RCC 7860 (cell line): Measurements from ENCODE around the gene NAA11.
"Not testable (repeated sequence)": the region's sequence is repeated elsewhere in the genome, so short reads cannot be mapped to it uniquely, and the experiment has no call there.

Source experiments
- DNase-seq: peaks from one replicate; pipeline ENCODE4 v3.0.0-alpha.2; 2015; ENCODE audit warnings: low spot score
- FAIRE-seq: peaks from 2 replicates; lab custom pipeline; 2012; peaks lifted over from hg19 to GRCh38; lab: Jason Lieb, UNC

Gene NAA11

GRCh38 chr4:79311279-79311678 lies 14.6 kb downstream of the NAA11 start:
- no peak for FAIRE-seq
- DNase-seq = no peak

GRCh38 chr4:79308971-79309370 lies 16.9 kb downstream of the NAA11 start:
- DNase-seq (no peak), FAIRE-seq (no peak)

- DNase-seq (no peak), FAIRE-seq (no peak)
Measured at GRCh38 chr4:79308137-79308536, 17.7 kb downstream of the NAA11 start.

- DNase-seq (no peak), FAIRE-seq (no peak)
Measured at GRCh38 chr4:79306795-79307194, 19.1 kb downstream of the NAA11 start.

- FAIRE-seq (no peak), DNase-seq (no peak)
Measured at GRCh38 chr4:79300280-79300679, 25.6 kb downstream of the NAA11 start.

GRCh38 chr4:79298484-79298883 lies 27.4 kb downstream of the NAA11 start:
- FAIRE-seq (no peak), DNase-seq (no peak)

GRCh38 chr4:79298027-79298426 lies 27.8 kb downstream of the NAA11 start:
- DNase-seq = no peak

GRCh38 chr4:79297479-79297878 lies 28.4 kb downstream of the NAA11 start:
- FAIRE-seq = no peak
- no peak for DNase-seq

More at GRCh38 chr4:79298027-79298426, 27.8 kb downstream of the NAA11 start:
- FAIRE-seq = no peak

- FAIRE-seq (no peak), DNase-seq (no peak)
Measured at GRCh38 chr4:79296768-79297428, 29.0 kb downstream of the NAA11 start.

- no peak for FAIRE-seq
Measured at GRCh38 chr4:79295086-79295485, 30.8 kb downstream of the NAA11 start.

GRCh38 chr4:79294064-79294463 lies 31.8 kb downstream of the NAA11 start:
- FAIRE-seq (no peak), DNase-seq (no peak)

More at GRCh38 chr4:79295086-79295485, 30.8 kb downstream of the NAA11 start:
- no peak for DNase-seq

- DNase-seq (no peak), FAIRE-seq (no peak)
Measured at GRCh38 chr4:79292008-79292407, 33.9 kb downstream of the NAA11 start.

- no peak for DNase-seq
- no peak for FAIRE-seq
Measured at GRCh38 chr4:79290376-79290775, 35.5 kb downstream of the NAA11 start.

- FAIRE-seq = no peak
- no peak for DNase-seq
Measured at GRCh38 chr4:79288185-79288584, 37.7 kb downstream of the NAA11 start.

GRCh38 chr4:79287718-79288117 lies 38.1 kb downstream of the NAA11 start:
- FAIRE-seq (no peak), DNase-seq (no peak)

- DNase-seq (no peak), FAIRE-seq (no peak)
Measured at GRCh38 chr4:79287076-79287475, 38.8 kb downstream of the NAA11 start.

GRCh38 chr4:79281566-79282359 lies 44.1 kb downstream of the NAA11 start:
- no peak for FAIRE-seq
- no peak for DNase-seq

GRCh38 chr4:79277467-79277866 lies 48.4 kb downstream of the NAA11 start:
- FAIRE-seq, DNase-seq: not testable (repeated sequence)

GRCh38 chr4:79273915-79274314 lies 51.9 kb downstream of the NAA11 start:
- FAIRE-seq (no peak), DNase-seq (no peak)

- FAIRE-seq = no peak
- DNase-seq = no peak
Measured at GRCh38 chr4:79272761-79273160, 53.1 kb downstream of the NAA11 start.

GRCh38 chr4:79272126-79272525 lies 53.7 kb downstream of the NAA11 start:
- FAIRE-seq (no peak), DNase-seq (no peak)

GRCh38 chr4:79267671-79268070 lies 58.2 kb downstream of the NAA11 start:
- FAIRE-seq (no peak), DNase-seq (no peak)
